Left lung (tissue), 10 donors: ENCODE data around the gene IL16. TPM values are rescaled to one million over a fixed set of nuclear protein-coding genes. Genes with fewer than 3 reads are reported as not detected.

ENCODE experiments used
- ATAC-seq: fragments of 200-7000 bp; cut with Tn5 transposase; one replicate; pipeline ENCODE4 v1.9.1; 2020; ENCODE audit warnings: moderate library complexity
- DNase-seq, 4 donors: peaks; one replicate each; pipeline ENCODE4 v3.0.0-alpha.2; 2013 to 2020
- H3K27ac ChIP-seq, 2 donors: fragments of 200-600 bp; sonication (generic) in 1 of 2; one replicate each; pipeline versions ENCODE4 v1.5.0 to v1.8.0; 2020 to 2021
- H3K27me3 ChIP-seq, 2 donors: fragments of 200-600 bp; sonication (generic) in 1 of 2; one replicate each; pipeline versions ENCODE4 v1.5.0 to v1.8.0; 2020 to 2021
- H3K36me3 ChIP-seq, 2 donors: fragments of 200-600 bp; sonication (generic) in 1 of 2; one replicate each; pipeline versions ENCODE4 v1.5.0 to v1.8.0; 2020 to 2021
- H3K4me1 ChIP-seq, 2 donors: fragments of 200-600 bp; one replicate each; pipeline ENCODE4 v1.8.0; 2021
- H3K4me3 ChIP-seq, 2 donors: fragments of 200-600 bp; sonication (generic) in 1 of 2; one replicate each; pipeline versions ENCODE4 v1.5.0 to v1.8.0; 2020 to 2021; ENCODE audit warnings: mild to moderate bottlenecking in 1 of 2
- H3K9me3 ChIP-seq, 2 donors: fragments of 200-600 bp; sonication (generic) in 1 of 2; one replicate each; pipeline versions ENCODE4 v1.5.0 to v1.8.0; 2020 to 2021
- CTCF ChIP-seq, 2 donors: fragments of 200-600 bp; sonication (generic) in 1 of 2; IDR thresholded peaks; one replicate each; pipeline versions ENCODE4 v1.5.0 to v1.8.0; 2021; ENCODE audit warnings: antibody characterized with exemption in 2 of 2
- intact Hi-C, 2 donors: fragments of 100-400 bp; cut with DNase I; formaldehyde crosslinking; loops; one replicate each; pipeline versions ENCODE4 v1.11.2 to v1.14.2; 2022
- polyA plus RNA-seq, 6 donors: library from polyadenylated mRNA; unstranded; fragments of 120-200 nt; gene quantifications; one replicate each; pipeline ENCODE4 v1.2.1, GENCODE V29; 2013; ENCODE audit not compliant: insufficient read length in 6 of 6
- total RNA-seq, 2 donors: library from RNA; stranded (reverse); fragmentation: NEBNext Ultra II Directional; extraction: Animal tissue kit (Norgen Biotek cat#: 25700); gene quantifications; one replicate each; pipeline ENCODE4 v1.2.1, GENCODE V29; 2021
- donor health status: DM: no; HTN: yes; CAD: no.
- donor health status: DM: no; HTN: no; CAD: no.

The IL16 gene
- total and polyA plus RNA-seq, 8 donors: 11.4 to 34.3 (median 14.9) TPM

- Histone ChIP-seq H3K27me3 (no peaks in the 10 kb centered on the region), H3K4me3 (no peak overlapping the region), H3K27ac (no peak overlapping the region), H3K4me1 (no peaks in the 10 kb centered on the region), H3K36me3 (no peaks in the 10 kb centered on the region), H3K9me3 (peaks cover 0 to 31% of the 10 kb centered on the region in 2 donors)
- TF ChIP-seq CTCF (IDR thresholded peaks at IDR 0.05): no peak
- intact Hi-C loops: no loop called here
- DNase-seq (no peak), ATAC-seq (no peak)
Measured at GRCh38 chr15:81239190-81239589, 42.5 kb downstream of the IL16 start.

- DNase-seq (no peak), ATAC-seq (no peak)
- Histone ChIP-seq H3K27ac (no peak overlapping the region), H3K4me1 (no peaks in the 10 kb centered on the region), H3K9me3 (peaks cover 0 to 31% of the 10 kb centered on the region in 2 donors), H3K4me3 (no peak overlapping the region), H3K36me3 (no peaks in the 10 kb centered on the region), H3K27me3 (no peaks in the 10 kb centered on the region)
- no peak for TF ChIP-seq CTCF (IDR thresholded peaks at IDR 0.05)
- intact Hi-C loops: no loop called here
Measured at GRCh38 chr15:81242778-81243177, 46.1 kb downstream of the IL16 start.

GRCh38 chr15:81244306-81244705, 47.6 kb downstream of the IL16 start:
- peaks cover 0 to 31% of the 10 kb centered on the region in 2 donors for H3K9me3 ChIP-seq
- no peak overlapping the region for H3K27ac ChIP-seq
- intact Hi-C loops: no loop called here
- H3K36me3 ChIP-seq: no peaks in the 10 kb centered on the region
- no peaks in the 10 kb centered on the region for H3K4me1 ChIP-seq
- no peak overlapping the region for H3K4me3 ChIP-seq
- DNase-seq (no peak), ATAC-seq (no peak)
- TF ChIP-seq CTCF (IDR thresholded peaks at IDR 0.05): no peak
- no peaks in the 10 kb centered on the region for H3K27me3 ChIP-seq

- no peaks in the 10 kb centered on the region for H3K27me3 ChIP-seq
- peaks cover 0 to 4% of the 10 kb centered on the region in 2 donors for H3K4me1 ChIP-seq
- H3K9me3 ChIP-seq: peaks cover 0 to 6% of the 10 kb centered on the region in 2 donors
- intact Hi-C loops: no loop called here
- no peak for TF ChIP-seq CTCF (IDR thresholded peaks at IDR 0.05)
- DNase-seq (no peak), ATAC-seq (no peak)
- H3K4me3 ChIP-seq: no peak overlapping the region
- no peaks in the 10 kb centered on the region for H3K36me3 ChIP-seq
- H3K27ac ChIP-seq: no peak overlapping the region
Measured at GRCh38 chr15:81253846-81254245, 57.2 kb downstream of the IL16 start.

DNA sequence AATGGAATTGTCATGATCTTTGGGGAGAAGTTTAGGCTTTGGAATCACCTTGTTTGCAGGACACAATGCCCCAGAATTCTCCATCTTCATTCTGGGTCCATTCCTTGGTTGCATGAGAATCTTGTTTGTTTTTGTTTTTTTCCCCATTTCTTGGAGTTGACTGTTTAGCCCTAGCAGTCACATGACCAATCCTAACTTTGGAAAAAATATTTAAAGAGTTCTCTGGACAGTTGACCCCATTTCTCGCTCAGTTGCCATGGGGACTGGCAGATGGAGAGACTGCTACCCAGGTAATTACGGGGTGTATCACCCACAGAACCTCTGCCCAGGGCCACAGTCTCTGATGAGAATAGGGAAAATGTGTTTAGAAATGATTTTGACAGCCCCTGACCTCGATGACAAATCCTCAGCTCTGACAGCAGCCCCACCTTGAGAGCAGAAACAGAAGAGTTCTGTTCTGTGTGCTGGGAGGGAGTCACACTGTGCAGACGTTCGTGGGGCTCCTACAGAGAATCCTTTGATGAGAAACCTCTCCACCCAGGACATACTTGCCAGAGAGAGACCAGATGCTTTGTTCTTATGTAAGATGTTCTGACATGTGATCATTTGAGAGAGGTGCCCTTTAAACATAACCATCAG, 57.7 kb downstream of the IL16 start:
- intact Hi-C loops: no loop called here
- H3K4me1 ChIP-seq: peaks cover 0 to 5% of the 10 kb centered on the region in 2 donors
- DNase-seq: no peak
- peaks cover 0 to 6% of the 10 kb centered on the region in 2 donors for H3K9me3 ChIP-seq
- no peak overlapping the region for H3K4me3 ChIP-seq
- H3K27me3 ChIP-seq: no peaks in the 10 kb centered on the region
- TF ChIP-seq CTCF (IDR thresholded peaks at IDR 0.05): no peak
- no peak overlapping the region for H3K27ac ChIP-seq
- no peaks in the 10 kb centered on the region for H3K36me3 ChIP-seq
- ATAC-seq: no peak
